ENCODE results near the gene ERICH4. TPM values are rescaled to one million over a fixed set of nuclear protein-coding genes. Genes with fewer than 3 reads are reported as not detected.
"Not testable (repeated sequence)": the region's sequence is repeated elsewhere in the genome, so short reads cannot be mapped to it uniquely, and the experiment has no call there.

Gene ERICH4
- total RNA-seq, 2 donors from 2014 or later, result not detected

GRCh38 chr19:41428481-41428859 lies 14.5 kb upstream of the ERICH4 start:
- Histone ChIP-seq H3K9me3 (no peaks in the 10 kb centered on the region), H3K4me1 (replicated peaks) (peaks cover 4% of the 10 kb centered on the region), H3K4me3 (peak overlapping the region in 1 of 2 donors; percentile 31), H3K27ac (peak overlapping the region; percentile 78 to 88), H3K27me3 (replicated peaks; ENCODE audit: insufficient read depth) (no peaks in the 10 kb centered on the region), H3K36me3 (peaks cover 0 to 4% of the 10 kb centered on the region in 2 donors)
- DNase-seq (ENCODE audit: low spot score), result no peak
- WGBS, result 50% methylated on average over 1 of the region's 1 CpG
- intact Hi-C loops (cut with DNase I), result no loop called here
- TF ChIP-seq POLR2A (IDR thresholded peaks at IDR 0.05), result no peak
- TF ChIP-seq POLR2AphosphoS5 (IDR thresholded peaks at IDR 0.05), result no peak
- TF ChIP-seq CTCF (IDR thresholded peaks at IDR 0.05), result no peak

DNA sequence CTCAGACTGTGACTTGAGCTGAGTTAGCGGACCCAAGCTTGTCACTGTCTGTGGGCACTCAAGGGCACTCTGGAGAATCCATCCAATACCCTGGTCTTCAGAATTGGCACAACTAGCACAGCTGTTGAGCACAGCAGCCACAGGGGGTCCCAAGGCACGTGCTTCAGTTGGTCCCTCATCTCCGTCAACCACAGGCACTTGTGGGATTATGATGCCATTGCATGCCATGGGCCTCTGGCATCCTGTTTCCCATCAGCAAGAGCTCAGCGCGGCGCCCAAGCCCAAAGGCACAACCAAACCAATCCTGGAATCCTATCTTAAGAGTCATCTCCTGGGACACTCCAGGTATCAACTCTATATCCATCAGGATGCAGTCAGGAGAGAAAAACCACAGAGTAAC lies 12.0 kb upstream of the ERICH4 start:
- H3K27ac ChIP-seq, result no peak overlapping the region
- peaks cover 4% of the 10 kb centered on the region for H3K4me1 ChIP-seq (replicated peaks)
- H3K9me3 ChIP-seq, result no peaks in the 10 kb centered on the region
- no peak for DNase-seq (ENCODE audit: low spot score)
- no peak for TF ChIP-seq CTCF (IDR thresholded peaks at IDR 0.05)
- no peak for TF ChIP-seq POLR2A (IDR thresholded peaks at IDR 0.05)
- TF ChIP-seq POLR2AphosphoS5 (IDR thresholded peaks at IDR 0.05), result no peak
- no peaks in the 10 kb centered on the region for H3K36me3 ChIP-seq
- no peak overlapping the region for H3K4me3 ChIP-seq
- intact Hi-C loops (cut with DNase I), result no loop called here
- H3K27me3 ChIP-seq (replicated peaks; ENCODE audit: insufficient read depth), result no peaks in the 10 kb centered on the region
- WGBS, result 80% methylated on average over 6 of the region's 6 CpGs

GRCh38 chr19:41431426-41432386 lies 11.2 kb upstream of the ERICH4 start:
- WGBS, result 73% methylated on average over 23 of the region's 23 CpGs
- TF ChIP-seq POLR2AphosphoS5 (IDR thresholded peaks at IDR 0.05) (no peak), CTCF (IDR thresholded peaks at IDR 0.05) (peak in 1 of 4 experiments; percentile 39)

GRCh38 chr19:41433171-41433570 lies 9.8 kb upstream of the ERICH4 start:
- H3K4me1 ChIP-seq (replicated peaks), result peaks cover 2% of the 10 kb centered on the region
- no peak overlapping the region for H3K4me3 ChIP-seq
- TF ChIP-seq CTCF (IDR thresholded peaks at IDR 0.05) (no peak), POLR2AphosphoS5 (IDR thresholded peaks at IDR 0.05) (no peak), POLR2A (IDR thresholded peaks at IDR 0.05) (no peak)
- DNase-seq (ENCODE audit: low spot score), result no peak
- WGBS, result 83% methylated on average over 18 of the region's 18 CpGs
- H3K27me3 ChIP-seq (replicated peaks; ENCODE audit: insufficient read depth), result no peaks in the 10 kb centered on the region
- intact Hi-C loops (cut with DNase I), result no loop called here
- H3K27ac ChIP-seq, result no peak overlapping the region
- H3K36me3 ChIP-seq, result no peaks in the 10 kb centered on the region
- no peaks in the 10 kb centered on the region for H3K9me3 ChIP-seq

More at GRCh38 chr19:41431426-41432386, 11.2 kb upstream of the ERICH4 start:
- Histone ChIP-seq H3K27me3 (replicated peaks; ENCODE audit: insufficient read depth) (no peaks in the 10 kb centered on the region), H3K27ac (no peak overlapping the region), H3K36me3 (no peaks in the 10 kb centered on the region), H3K9me3 (no peaks in the 10 kb centered on the region), H3K4me3 (no peak overlapping the region), H3K4me1 (replicated peaks) (peaks cover 4% of the 10 kb centered on the region)
- no peak for DNase-seq (ENCODE audit: low spot score)
- intact Hi-C loops (cut with DNase I), result no loop called here

- H3K27ac ChIP-seq, result no peak overlapping the region
- TF ChIP-seq POLR2AphosphoS5 (IDR thresholded peaks at IDR 0.05), result no peak
- TF ChIP-seq CTCF (IDR thresholded peaks at IDR 0.05), result no peak
- TF ChIP-seq POLR2A (IDR thresholded peaks at IDR 0.05), result no peak
- no peak for DNase-seq (ENCODE audit: low spot score)
- H3K9me3 ChIP-seq, result no peaks in the 10 kb centered on the region
- no peaks in the 10 kb centered on the region for H3K27me3 ChIP-seq (replicated peaks; ENCODE audit: insufficient read depth)
- intact Hi-C loops (cut with DNase I), result no loop called here
- 78% methylated on average over 5 of the region's 5 CpGs for WGBS
- H3K4me1 ChIP-seq (replicated peaks), result no peaks in the 10 kb centered on the region
- no peaks in the 10 kb centered on the region for H3K36me3 ChIP-seq
- H3K4me3 ChIP-seq, result no peak overlapping the region
Observed at GRCh38 chr19:41434450-41434849, 8.5 kb upstream of the ERICH4 start.

GRCh38 chr19:41435376-41435775 lies 7.6 kb upstream of the ERICH4 start:
- WGBS, result 96% methylated on average over 11 of the region's 11 CpGs
- H3K9me3 ChIP-seq; H3K4me1 ChIP-seq (replicated peaks); H3K27ac ChIP-seq; H3K36me3 ChIP-seq; DNase-seq (ENCODE audit: low spot score); H3K4me3 ChIP-seq; H3K27me3 ChIP-seq (replicated peaks; ENCODE audit: insufficient read depth); intact Hi-C loops (cut with DNase I): not testable (repeated sequence)
